Common myeloid progenitor, CD34-positive (primary cell): ENCODE results near the gene CDH18.

ENCODE experiments used
- CTCF ChIA-PET: fragments of 350-600 bp; sonication (Branson Sonifier 250); formaldehyde crosslinking; loops from one replicate; lab custom pipeline; 2021; ENCODE audit warnings: antibody characterized with exemption; lab: Charles Lee
- POLR2A ChIA-PET: fragments of 350-600 bp; sonication (Branson Sonifier 250); formaldehyde crosslinking; loops from one replicate; lab custom pipeline; 2021; ENCODE audit warnings: antibody characterized with exemption; lab: Charles Lee
- DNase-seq, 3 donors: peaks; one replicate each; pipeline versions ENCODE4 v3.0.0 to v3.0.0-alpha.2; 2013
- H3K27ac ChIP-seq, 2 experiments: 1 replicate in 1 of 2; 2 replicates in 1 of 2; pipeline ENCODE4 v1.7.0; 2013; ENCODE audit warnings: inconsistent platforms in 2 of 2, low read length in 2 of 2, mild to moderate bottlenecking in 2 of 2, low read depth in 1 of 2, moderate library complexity in 1 of 2; ENCODE audit not compliant: severe bottlenecking in 2 of 2, insufficient read depth in 1 of 2, poor library complexity in 1 of 2
- H3K27me3 ChIP-seq, 5 experiments: replicated peaks in 2 of 5; 1 replicate in 3 of 5; 2 replicates in 2 of 5; pipeline versions ENCODE4 v1.6.1 to v1.7.0; 2013; ENCODE audit warnings: low read length in 4 of 5, mild to moderate bottlenecking in 2 of 5, moderate library complexity in 2 of 5, inconsistent platforms in 1 of 5; ENCODE audit not compliant: insufficient read depth in 5 of 5, control insufficient read depth in 4 of 5
- H3K36me3 ChIP-seq, 4 experiments: 1 replicate in 2 of 4; 2 replicates in 2 of 4; pipeline versions ENCODE4 v1.6.1 to v1.7.0; 2013; ENCODE audit warnings: low read length in 3 of 4, control low read depth in 1 of 4, mild to moderate bottlenecking in 1 of 4; ENCODE audit not compliant: control insufficient read depth in 4 of 4, insufficient read depth in 4 of 4
- H3K4me1 ChIP-seq, 4 experiments: 1 replicate in 3 of 4; 2 replicates in 1 of 4; pipeline versions ENCODE4 v1.6.1 to v1.7.1; 2013; ENCODE audit warnings: low read length in 3 of 4, mild to moderate bottlenecking in 3 of 4, control low read depth in 1 of 4, inconsistent platforms in 1 of 4, moderate library complexity in 1 of 4; ENCODE audit not compliant: control insufficient read depth in 4 of 4, insufficient read depth in 4 of 4; ENCODE audit errors: control extremely low read depth in 1 of 4
- H3K4me3 ChIP-seq, 7 experiments: 1 replicate in 4 of 7; 2 replicates in 3 of 7; pipeline versions ENCODE4 v1.5.1 to v1.7.0; 2013; ENCODE audit warnings: mild to moderate bottlenecking in 7 of 7, low read length in 6 of 7, moderate library complexity in 6 of 7, inconsistent platforms in 2 of 7, low read depth in 2 of 7, control low read depth in 1 of 7; ENCODE audit not compliant: insufficient read depth in 4 of 7, control insufficient read depth in 1 of 7; ENCODE audit errors: extremely low read depth in 1 of 7
- H3K9me3 ChIP-seq, 5 experiments: 1 replicate in 4 of 5; 2 replicates in 1 of 5; pipeline versions ENCODE4 v1.6.1 to v1.7.1; 2013; ENCODE audit warnings: low read length in 4 of 5, mild to moderate bottlenecking in 2 of 5, inconsistent platforms in 1 of 5, low read depth in 1 of 5, moderate library complexity in 1 of 5; ENCODE audit not compliant: control insufficient read depth in 4 of 5, insufficient read depth in 2 of 5; ENCODE audit errors: control extremely low read depth in 1 of 5
- WGBS: methylation state at CpG from one replicate; pipeline ENCODE4 v1.1.5; 2013; ENCODE audit not compliant: insufficient coverage; 5-methylcytosine and 5-hydroxymethylcytosine counted together

Gene CDH18

GRCh38 chr5:19676895-19677294 lies 311.1 kb downstream of the CDH18 start:
- no peaks in the 10 kb centered on the region for H3K36me3 ChIP-seq
- H3K4me1 ChIP-seq = no peaks in the 10 kb centered on the region
- H3K27ac ChIP-seq = no peak overlapping the region
- 100% methylated on average over 1 of the region's 3 CpGs for WGBS
- no peak overlapping the region for H3K4me3 ChIP-seq
- ChIA-PET CTCF (no interaction called here), POLR2A (no interaction called here)
- no peak for DNase-seq
- no peaks in the 10 kb centered on the region for H3K9me3 ChIP-seq
- no peaks in the 10 kb centered on the region for H3K27me3 ChIP-seq

GRCh38 chr5:19660679-19661078 lies 327.3 kb downstream of the CDH18 start:
- no peak for DNase-seq
- no peaks in the 10 kb centered on the region for H3K9me3 ChIP-seq
- WGBS = no CpG with 5 or more reads among the region's 1 CpG
- no peak overlapping the region for H3K4me3 ChIP-seq
- no peaks in the 10 kb centered on the region for H3K36me3 ChIP-seq
- no peaks in the 10 kb centered on the region for H3K4me1 ChIP-seq
- ChIA-PET POLR2A (no interaction called here), CTCF (no interaction called here)
- no peak overlapping the region for H3K27ac ChIP-seq
- no peaks in the 10 kb centered on the region for H3K27me3 ChIP-seq

GRCh38 chr5:19655627-19656026 lies 332.4 kb downstream of the CDH18 start:
- Histone ChIP-seq H3K36me3 (no peaks in the 10 kb centered on the region), H3K4me3 (no peak overlapping the region), H3K9me3 (no peaks in the 10 kb centered on the region), H3K27me3 (no peaks in the 10 kb centered on the region), H3K27ac (no peak overlapping the region), H3K4me1 (no peaks in the 10 kb centered on the region)
- POLR2A ChIA-PET = no interaction called here
- DNase-seq = no peak
- 100% methylated on average over 1 of the region's 2 CpGs for WGBS
- CTCF ChIA-PET = no interaction called here

- 90% methylated on average over 2 of the region's 4 CpGs for WGBS
- POLR2A ChIA-PET = no interaction called here
- Histone ChIP-seq H3K36me3 (no peaks in the 10 kb centered on the region), H3K4me1 (no peaks in the 10 kb centered on the region), H3K4me3 (no peak overlapping the region), H3K27ac (no peak overlapping the region), H3K9me3 (no peaks in the 10 kb centered on the region), H3K27me3 (no peaks in the 10 kb centered on the region)
- DNase-seq = no peak
- CTCF ChIA-PET = no interaction called here
These were observed 349.5 kb downstream of the CDH18 start for GRCh38 chr5:19638461-19638860.

GRCh38 chr5:19630876-19631275 lies 357.1 kb downstream of the CDH18 start:
- no peaks in the 10 kb centered on the region for H3K4me1 ChIP-seq
- no peaks in the 10 kb centered on the region for H3K36me3 ChIP-seq
- WGBS = no CpG with 5 or more reads among the region's 2 CpGs
- CTCF ChIA-PET = no interaction called here
- no peak overlapping the region for H3K27ac ChIP-seq
- POLR2A ChIA-PET = no interaction called here
- H3K4me3 ChIP-seq = no peak overlapping the region
- no peak for DNase-seq
- no peaks in the 10 kb centered on the region for H3K9me3 ChIP-seq
- H3K27me3 ChIP-seq = no peaks in the 10 kb centered on the region

- no peak for DNase-seq
- CTCF ChIA-PET = no interaction called here
- Histone ChIP-seq H3K4me3 (no peak overlapping the region), H3K27ac (no peak overlapping the region), H3K4me1 (no peaks in the 10 kb centered on the region), H3K36me3 (no peaks in the 10 kb centered on the region), H3K9me3 (no peaks in the 10 kb centered on the region), H3K27me3 (no peaks in the 10 kb centered on the region)
- POLR2A ChIA-PET = no interaction called here
- 100% methylated on average over 2 of the region's 2 CpGs for WGBS
These were observed 361.8 kb downstream of the CDH18 start for GRCh38 chr5:19626211-19626610.

- no peak overlapping the region for H3K4me3 ChIP-seq
- no peak for DNase-seq
- ChIA-PET POLR2A (no interaction called here), CTCF (no interaction called here)
- no peaks in the 10 kb centered on the region for H3K36me3 ChIP-seq
- H3K27ac ChIP-seq = no peak overlapping the region
- H3K9me3 ChIP-seq = no peaks in the 10 kb centered on the region
- no peaks in the 10 kb centered on the region for H3K27me3 ChIP-seq
- 85% methylated on average over 3 of the region's 3 CpGs for WGBS
- no peaks in the 10 kb centered on the region for H3K4me1 ChIP-seq
These were observed 362.4 kb downstream of the CDH18 start for GRCh38 chr5:19625562-19625961.
